ENCODE results near the gene CPXM2. TPM values are rescaled to one million over a fixed set of nuclear protein-coding genes. Genes with fewer than 3 reads are reported as not detected.

CPXM2 gene
- total RNA-seq (2014; rRNA removed) (not detected in 2 replicates), Bru-seq, nascent RNA (percentile 1 among the genes with signal in this experiment), BruChase-seq, experiment 1, labeled RNA remaining after a 6-hour chase (percentile 1 among the genes with signal in this experiment), BruChase-seq, experiment 2, labeled RNA remaining after a 2-hour chase (percentile 3 among the genes with signal in this experiment)
- long read RNA-seq: 0 reads

GRCh38 chr10:123891144-123892071, at the start of gene CPXM2:
CPXM2 (minus strand) TSS chr10:123891807; CDS start chr10:123891659, 148 bp downstream.
- intact Hi-C loops (cut with micrococcal nuclease): no loop called here
- Histone ChIP-seq H3K9ac (ENCODE audit: low read length) (no peak within 1 kb of the TSS), H3K4me1 (ENCODE audit: insufficient read depth, low read length) (no peaks in the 10 kb centered on the region), H2AFZ (ENCODE audit: low read length) (no peak within 1 kb of the TSS), H3K4me3 (ENCODE audit: low read length) (no peak within 1 kb of the TSS), H3K4me2 (ENCODE audit: low read length) (no peak within 1 kb of the TSS), H3K9me2 (replicated peaks; ENCODE audit: low read length) (no peaks in the 10 kb centered on the region), H3K27me3 (ENCODE audit: low read length) (peaks cover 48% of the 10 kb centered on the region), H3K36me3 (ENCODE audit: low read depth, low read length) (no peaks in the 10 kb centered on the region), H3F3A (ENCODE audit: low read length, unreplicated experiment) (no peaks in the 10 kb centered on the region), H3K79me2 (ENCODE audit: low read length) (no peaks in the 10 kb centered on the region), H3K27ac (ENCODE audit: low read length) (no peak within 1 kb of the TSS), H3K9me3 (ENCODE audit: low read length) (no peaks in the 10 kb centered on the region), H4K20me1 (ENCODE audit: low read length) (no peaks in the 10 kb centered on the region)
- TF ChIP-seq EZH2 (IDR thresholded peaks at IDR 0.05; ENCODE audit: low read length, unreplicated experiment) (no peak), EZH2phosphoT487 (IDR thresholded peaks at IDR 0.05; ENCODE audit: borderline replicate concordance, low read length) (no peak), CTCF (conservative IDR thresholded peaks at IDR 0.05; ENCODE audit: low read depth, low read length) (no peak)
- POLR2A ChIA-PET (ENCODE audit: unreplicated experiment): no interaction called here
- DNase-seq (no peak), ATAC-seq (no peak)
- CTCF ChIA-PET: no interaction called here
- no TSS peak for BruUV-seq (replicated peaks)

GRCh38 chr10:123939591-123939990, 48.0 kb upstream of the CPXM2 start:
- no peaks in the 10 kb centered on the region for H3F3A ChIP-seq (ENCODE audit: low read length, unreplicated experiment)
- BruUV-seq (replicated peaks): no TSS peak
- H3K27ac ChIP-seq (ENCODE audit: low read length): no peak overlapping the region
- no peak overlapping the region for H3K4me2 ChIP-seq (ENCODE audit: low read length)
- DNase-seq (no peak), ATAC-seq (no peak)
- POLR2A ChIA-PET (ENCODE audit: unreplicated experiment): no interaction called here
- H3K79me2 ChIP-seq (ENCODE audit: low read length): no peaks in the 10 kb centered on the region
- no peak overlapping the region for H2AFZ ChIP-seq (ENCODE audit: low read length)
- no peaks in the 10 kb centered on the region for H3K4me1 ChIP-seq (ENCODE audit: insufficient read depth, low read length)
- H3K4me3 ChIP-seq (ENCODE audit: low read length): no peak overlapping the region
- intact Hi-C loops (cut with micrococcal nuclease): no loop called here
- no peak overlapping the region for H3K9ac ChIP-seq (ENCODE audit: low read length)
- no peak for TF ChIP-seq EZH2 (IDR thresholded peaks at IDR 0.05; ENCODE audit: low read length, unreplicated experiment)
- no peak for TF ChIP-seq EZH2phosphoT487 (IDR thresholded peaks at IDR 0.05; ENCODE audit: borderline replicate concordance, low read length)
- no peaks in the 10 kb centered on the region for H3K9me3 ChIP-seq (ENCODE audit: low read length)
- H3K27me3 ChIP-seq (ENCODE audit: low read length): peaks cover 8% of the 10 kb centered on the region; the same call in 1 of the 2 replicates
- H3K36me3 ChIP-seq (ENCODE audit: low read depth, low read length): no peaks in the 10 kb centered on the region
- CTCF ChIA-PET: no interaction called here
- H4K20me1 ChIP-seq (ENCODE audit: low read length): no peaks in the 10 kb centered on the region
- H3K9me2 ChIP-seq (replicated peaks; ENCODE audit: low read length): no peaks in the 10 kb centered on the region

GRCh38 chr10:123938890-123939289, 47.3 kb upstream of the CPXM2 start:
- BruUV-seq (replicated peaks): no TSS peak
- Histone ChIP-seq H3K4me2 (ENCODE audit: low read length) (no peak overlapping the region), H3K36me3 (ENCODE audit: low read depth, low read length) (no peaks in the 10 kb centered on the region), H3K9me3 (ENCODE audit: low read length) (no peaks in the 10 kb centered on the region), H3K4me3 (ENCODE audit: low read length) (no peak overlapping the region), H3K27me3 (ENCODE audit: low read length) (peaks cover 8% of the 10 kb centered on the region; the same call in 1 of the 2 replicates), H3F3A (ENCODE audit: low read length, unreplicated experiment) (no peaks in the 10 kb centered on the region), H4K20me1 (ENCODE audit: low read length) (no peaks in the 10 kb centered on the region), H3K9me2 (replicated peaks; ENCODE audit: low read length) (no peaks in the 10 kb centered on the region), H3K79me2 (ENCODE audit: low read length) (no peaks in the 10 kb centered on the region), H3K9ac (ENCODE audit: low read length) (no peak overlapping the region), H3K4me1 (ENCODE audit: insufficient read depth, low read length) (no peaks in the 10 kb centered on the region), H2AFZ (ENCODE audit: low read length) (no peak overlapping the region), H3K27ac (ENCODE audit: low read length) (no peak overlapping the region)
- ATAC-seq: no peak
- TF ChIP-seq CTCF (conservative IDR thresholded peaks at IDR 0.05; ENCODE audit: low read depth, low read length): no peak
- no peak for TF ChIP-seq EZH2phosphoT487 (IDR thresholded peaks at IDR 0.05; ENCODE audit: borderline replicate concordance, low read length)
- TF ChIP-seq EZH2 (IDR thresholded peaks at IDR 0.05; ENCODE audit: low read length, unreplicated experiment): no peak
- CTCF ChIA-PET: no interaction called here
- intact Hi-C loops (cut with micrococcal nuclease): no loop called here
- no peak for DNase-seq
- POLR2A ChIA-PET (ENCODE audit: unreplicated experiment): no interaction called here
